Measurements from ENCODE around the gene MICAL3.

The MICAL3 gene

GRCh38 chr22:17782158-17782557 lies 242.2 kb downstream of the MICAL3 start:
- TF ChIP-seq ZFX (IDR thresholded peaks at IDR 0.05; ENCODE audit: borderline replicate concordance) = no peak
- no peak for TF ChIP-seq CTCF (IDR thresholded peaks at IDR 0.05)
- H3K27ac ChIP-seq = no peak overlapping the region

- TF ChIP-seq ZFX (IDR thresholded peaks at IDR 0.05; ENCODE audit: borderline replicate concordance) (no peak), CTCF (IDR thresholded peaks at IDR 0.05) (no peak)
- H3K27ac ChIP-seq = no peak overlapping the region
Observed at GRCh38 chr22:17781319-17782031, 242.9 kb downstream of the MICAL3 start.

GRCh38 chr22:17780741-17781318 lies 243.5 kb downstream of the MICAL3 start:
- no peak overlapping the region for H3K27ac ChIP-seq

GRCh38 chr22:17780116-17780740 lies 244.1 kb downstream of the MICAL3 start:
- no peak for TF ChIP-seq CTCF (IDR thresholded peaks at IDR 0.05)
- no peak for TF ChIP-seq ZFX (IDR thresholded peaks at IDR 0.05; ENCODE audit: borderline replicate concordance)
- H3K27ac ChIP-seq = no peak overlapping the region

More at GRCh38 chr22:17780741-17781318, 243.5 kb downstream of the MICAL3 start:
- no peak for TF ChIP-seq ZFX (IDR thresholded peaks at IDR 0.05; ENCODE audit: borderline replicate concordance)
- no peak for TF ChIP-seq CTCF (IDR thresholded peaks at IDR 0.05)

- no peak for TF ChIP-seq CTCF (IDR thresholded peaks at IDR 0.05)
- no peak for TF ChIP-seq ZFX (IDR thresholded peaks at IDR 0.05; ENCODE audit: borderline replicate concordance)
- H3K27ac ChIP-seq = no peak overlapping the region
Observed at GRCh38 chr22:17779286-17780115, 244.9 kb downstream of the MICAL3 start.

- TF ChIP-seq ZFX (IDR thresholded peaks at IDR 0.05; ENCODE audit: borderline replicate concordance) (no peak), CTCF (IDR thresholded peaks at IDR 0.05) (no peak)
- no peak overlapping the region for H3K27ac ChIP-seq
Observed at GRCh38 chr22:17778412-17778976, 245.9 kb downstream of the MICAL3 start.
